ENCODE data around the gene TNFSF10.

DNA sequence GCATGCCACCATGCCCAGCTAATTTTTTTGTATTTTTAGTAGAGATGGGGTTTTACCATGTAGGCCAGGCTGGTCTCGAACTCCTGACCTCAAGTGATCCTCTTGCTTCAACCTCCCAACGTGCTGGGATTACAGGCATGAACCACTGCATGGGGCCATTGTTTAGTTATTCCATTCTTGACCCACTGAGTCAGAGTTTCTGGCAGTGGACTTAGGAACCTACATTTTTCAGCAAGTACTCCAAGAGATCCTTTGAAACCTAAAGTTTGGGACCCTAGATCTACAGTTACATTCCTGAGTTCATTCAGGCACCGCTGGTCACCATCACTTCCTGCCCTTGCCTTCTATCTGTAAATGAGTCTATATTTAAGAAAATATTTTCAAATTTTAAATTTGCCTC is 1.4 kb upstream of the TNFSF10 start:
- TF ChIP-seq ZNF232 (CRISPR knock-in tag; IDR thresholded peaks at IDR 0.05) (no peak), ZNF425 (CRISPR knock-in tag; conservative IDR thresholded peaks at IDR 0.05) (no peak), ATF1 (CRISPR knock-in tag; IDR thresholded peaks at IDR 0.05) (no peak), NR1H2 (CRISPR knock-in tag; IDR thresholded peaks at IDR 0.05) (no peak), MYBL2 (CRISPR knock-in tag; IDR thresholded peaks at IDR 0.05) (no peak)
- TF ChIP-seq, protein P1, sequence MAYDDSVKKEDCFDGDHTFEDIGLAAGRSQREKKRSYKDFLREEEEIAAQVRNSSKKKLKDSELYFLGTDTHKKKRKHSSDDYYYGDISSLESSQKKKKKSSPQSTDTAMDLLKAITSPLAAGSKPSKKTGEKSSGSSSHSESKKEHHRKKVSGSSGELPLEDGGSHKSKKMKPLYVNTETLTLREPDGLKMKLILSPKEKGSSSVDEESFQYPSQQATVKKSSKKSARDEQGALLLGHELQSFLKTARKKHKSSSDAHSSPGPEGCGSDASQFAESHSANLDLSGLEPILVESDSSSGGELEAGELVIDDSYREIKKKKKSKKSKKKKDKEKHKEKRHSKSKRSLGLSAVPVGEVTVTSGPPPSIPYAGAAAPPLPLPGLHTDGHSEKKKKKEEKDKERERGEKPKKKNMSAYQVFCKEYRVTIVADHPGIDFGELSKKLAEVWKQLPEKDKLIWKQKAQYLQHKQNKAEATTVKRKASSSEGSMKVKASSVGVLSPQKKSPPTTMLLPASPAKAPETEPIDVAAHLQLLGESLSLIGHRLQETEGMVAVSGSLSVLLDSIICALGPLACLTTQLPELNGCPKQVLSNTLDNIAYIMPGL (CRISPR knock-in tag; IDR thresholded peaks at IDR 0.05) = no peak
- TF ChIP-seq, protein P2, sequence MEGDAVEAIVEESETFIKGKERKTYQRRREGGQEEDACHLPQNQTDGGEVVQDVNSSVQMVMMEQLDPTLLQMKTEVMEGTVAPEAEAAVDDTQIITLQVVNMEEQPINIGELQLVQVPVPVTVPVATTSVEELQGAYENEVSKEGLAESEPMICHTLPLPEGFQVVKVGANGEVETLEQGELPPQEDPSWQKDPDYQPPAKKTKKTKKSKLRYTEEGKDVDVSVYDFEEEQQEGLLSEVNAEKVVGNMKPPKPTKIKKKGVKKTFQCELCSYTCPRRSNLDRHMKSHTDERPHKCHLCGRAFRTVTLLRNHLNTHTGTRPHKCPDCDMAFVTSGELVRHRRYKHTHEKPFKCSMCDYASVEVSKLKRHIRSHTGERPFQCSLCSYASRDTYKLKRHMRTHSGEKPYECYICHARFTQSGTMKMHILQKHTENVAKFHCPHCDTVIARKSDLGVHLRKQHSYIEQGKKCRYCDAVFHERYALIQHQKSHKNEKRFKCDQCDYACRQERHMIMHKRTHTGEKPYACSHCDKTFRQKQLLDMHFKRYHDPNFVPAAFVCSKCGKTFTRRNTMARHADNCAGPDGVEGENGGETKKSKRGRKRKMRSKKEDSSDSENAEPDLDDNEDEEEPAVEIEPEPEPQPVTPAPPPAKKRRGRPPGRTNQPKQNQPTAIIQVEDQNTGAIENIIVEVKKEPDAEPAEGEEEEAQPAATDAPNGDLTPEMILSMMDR (IDR thresholded peaks at IDR 0.05) = no peak
- TF ChIP-seq, protein P3, sequence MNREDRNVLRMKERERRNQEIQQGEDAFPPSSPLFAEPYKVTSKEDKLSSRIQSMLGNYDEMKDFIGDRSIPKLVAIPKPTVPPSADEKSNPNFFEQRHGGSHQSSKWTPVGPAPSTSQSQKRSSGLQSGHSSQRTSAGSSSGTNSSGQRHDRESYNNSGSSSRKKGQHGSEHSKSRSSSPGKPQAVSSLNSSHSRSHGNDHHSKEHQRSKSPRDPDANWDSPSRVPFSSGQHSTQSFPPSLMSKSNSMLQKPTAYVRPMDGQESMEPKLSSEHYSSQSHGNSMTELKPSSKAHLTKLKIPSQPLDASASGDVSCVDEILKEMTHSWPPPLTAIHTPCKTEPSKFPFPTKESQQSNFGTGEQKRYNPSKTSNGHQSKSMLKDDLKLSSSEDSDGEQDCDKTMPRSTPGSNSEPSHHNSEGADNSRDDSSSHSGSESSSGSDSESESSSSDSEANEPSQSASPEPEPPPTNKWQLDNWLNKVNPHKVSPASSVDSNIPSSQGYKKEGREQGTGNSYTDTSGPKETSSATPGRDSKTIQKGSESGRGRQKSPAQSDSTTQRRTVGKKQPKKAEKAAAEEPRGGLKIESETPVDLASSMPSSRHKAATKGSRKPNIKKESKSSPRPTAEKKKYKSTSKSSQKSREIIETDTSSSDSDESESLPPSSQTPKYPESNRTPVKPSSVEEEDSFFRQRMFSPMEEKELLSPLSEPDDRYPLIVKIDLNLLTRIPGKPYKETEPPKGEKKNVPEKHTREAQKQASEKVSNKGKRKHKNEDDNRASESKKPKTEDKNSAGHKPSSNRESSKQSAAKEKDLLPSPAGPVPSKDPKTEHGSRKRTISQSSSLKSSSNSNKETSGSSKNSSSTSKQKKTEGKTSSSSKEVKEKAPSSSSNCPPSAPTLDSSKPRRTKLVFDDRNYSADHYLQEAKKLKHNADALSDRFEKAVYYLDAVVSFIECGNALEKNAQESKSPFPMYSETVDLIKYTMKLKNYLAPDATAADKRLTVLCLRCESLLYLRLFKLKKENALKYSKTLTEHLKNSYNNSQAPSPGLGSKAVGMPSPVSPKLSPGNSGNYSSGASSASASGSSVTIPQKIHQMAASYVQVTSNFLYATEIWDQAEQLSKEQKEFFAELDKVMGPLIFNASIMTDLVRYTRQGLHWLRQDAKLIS (CRISPR knock-in tag; IDR thresholded peaks at IDR 0.05; ENCODE audit: borderline replicate concordance) = no peak

Measured in WTC11 (cell line).